Body of pancreas (tissue), 4 donors: ENCODE results near the gene ZNF831. TPM values are rescaled to one million over a fixed set of nuclear protein-coding genes. Genes with fewer than 3 reads are reported as not detected.

ENCODE experiments used
- ATAC-seq: fragments of 150-250 bp; one replicate; pipeline ENCODE4 v1.9.1; 2016
- DNase-seq, 4 donors: peaks; one replicate each; pipeline ENCODE4 v3.0.0-alpha.2; 2019
- H3K27ac ChIP-seq, 4 donors: fragments of 200-600 bp; sonication (generic); 1 replicate in 3 of 4; 2 replicates in 1 of 4; pipeline versions ENCODE4 v1.5.1 to v1.6.1; 2016 to 2019; ENCODE audit warnings: mild to moderate bottlenecking in 1 of 4, mixed read lengths in 1 of 4, moderate library complexity in 1 of 4
- H3K27me3 ChIP-seq, 2 donors: fragments of 200-600 bp; sonication (generic); one replicate each; pipeline ENCODE4 v1.6.0; 2016; ENCODE audit warnings: mild to moderate bottlenecking in 1 of 2
- H3K36me3 ChIP-seq, 2 donors: fragments of 200-600 bp; sonication (generic); replicated peaks in 1 of 2; 2 replicates each; pipeline ENCODE4 v1.5.1; 2016; ENCODE audit warnings: low read depth in 2 of 2; ENCODE audit not compliant: insufficient read depth in 1 of 2
- H3K4me1 ChIP-seq: fragments of 200-600 bp; sonication (generic); one replicate; pipeline ENCODE4 v1.6.0; 2016
- H3K4me3 ChIP-seq, 2 donors: fragments of 200-600 bp; sonication (generic); 1 replicate in 1 of 2; 2 replicates in 1 of 2; pipeline ENCODE4 v1.5.1; 2016 to 2019
- H3K9me3 ChIP-seq, 3 donors: fragments of 200-600 bp; sonication (generic); 1 replicate in 2 of 3; 2 replicates in 1 of 3; pipeline ENCODE4 v1.5.1; 2016
- POLR2A ChIP-seq, 3 donors: fragments of 450-650 bp; IDR thresholded peaks; one replicate each; pipeline ENCODE4 v1.6.1; 2016; ENCODE audit warnings: antibody characterized with exemption in 3 of 3, mild to moderate bottlenecking in 2 of 3
- WGBS, 2 donors: methylation state at CpG; one replicate each; pipeline ENCODE4 v1.1.5; 2017; 5-methylcytosine and 5-hydroxymethylcytosine counted together
- intact Hi-C: fragments of 100-400 bp; cut with DNase I; formaldehyde crosslinking; loops from one replicate; pipeline ENCODE4 v1.15.1; 2023
- total RNA-seq, 2 donors: library from RNA; depleted of rRNA; stranded (reverse); fragments of >200 nt; gene quantifications; one replicate each; pipeline ENCODE4 v1.1.0, GENCODE V29; 2016
- TF ChIP-seq, protein P1 (sequence below), 7 experiments: fragments of 450-650 bp in 4 of 7; fragments of 200-600 bp in 3 of 7; sonication (generic) in 3 of 7; IDR thresholded peaks; one replicate each; pipeline ENCODE4 v1.5.1; 2016 to 2019; ENCODE audit warnings: antibody characterized with exemption in 7 of 7

Gene ZNF831
- total RNA-seq, 2 donors from 2014 or later, result 0.66 to 1.6 TPM

DNA sequence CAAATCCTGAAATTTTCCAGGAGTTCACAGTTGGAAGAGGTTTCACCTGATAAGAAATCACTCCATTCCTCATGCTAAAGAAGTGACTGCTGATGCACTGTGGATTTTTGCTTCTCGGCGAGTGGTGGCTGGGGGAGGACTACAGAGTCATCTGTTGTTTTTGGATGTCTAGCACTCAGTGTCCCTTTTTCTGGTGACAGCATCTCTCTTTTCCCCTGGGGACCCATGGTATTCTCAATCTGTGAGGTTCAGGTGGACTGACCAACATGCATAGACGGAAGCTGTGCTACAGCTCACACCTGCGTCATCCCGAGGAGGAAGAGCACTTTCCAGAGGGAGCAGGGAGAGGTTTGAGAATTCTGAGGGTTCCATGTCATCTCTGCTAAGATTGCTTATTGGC lies 42.7 kb upstream of the ZNF831 start:
- H3K27me3 ChIP-seq, result no peaks in the 10 kb centered on the region
- H3K36me3 ChIP-seq, result no peaks in the 10 kb centered on the region
- no peak overlapping the region for H3K4me3 ChIP-seq
- no peak for ATAC-seq
- intact Hi-C loops, result no loop called here
- no peak for DNase-seq
- no peak overlapping the region for H3K27ac ChIP-seq
- peaks cover 2% of the 10 kb centered on the region for H3K4me1 ChIP-seq
- 78 to 86% methylated on average over 5 of the region's 5 CpGs for WGBS, 2 donors
- no peak for TF ChIP-seq POLR2A (IDR thresholded peaks at IDR 0.05)
- TF ChIP-seq, protein P1, sequence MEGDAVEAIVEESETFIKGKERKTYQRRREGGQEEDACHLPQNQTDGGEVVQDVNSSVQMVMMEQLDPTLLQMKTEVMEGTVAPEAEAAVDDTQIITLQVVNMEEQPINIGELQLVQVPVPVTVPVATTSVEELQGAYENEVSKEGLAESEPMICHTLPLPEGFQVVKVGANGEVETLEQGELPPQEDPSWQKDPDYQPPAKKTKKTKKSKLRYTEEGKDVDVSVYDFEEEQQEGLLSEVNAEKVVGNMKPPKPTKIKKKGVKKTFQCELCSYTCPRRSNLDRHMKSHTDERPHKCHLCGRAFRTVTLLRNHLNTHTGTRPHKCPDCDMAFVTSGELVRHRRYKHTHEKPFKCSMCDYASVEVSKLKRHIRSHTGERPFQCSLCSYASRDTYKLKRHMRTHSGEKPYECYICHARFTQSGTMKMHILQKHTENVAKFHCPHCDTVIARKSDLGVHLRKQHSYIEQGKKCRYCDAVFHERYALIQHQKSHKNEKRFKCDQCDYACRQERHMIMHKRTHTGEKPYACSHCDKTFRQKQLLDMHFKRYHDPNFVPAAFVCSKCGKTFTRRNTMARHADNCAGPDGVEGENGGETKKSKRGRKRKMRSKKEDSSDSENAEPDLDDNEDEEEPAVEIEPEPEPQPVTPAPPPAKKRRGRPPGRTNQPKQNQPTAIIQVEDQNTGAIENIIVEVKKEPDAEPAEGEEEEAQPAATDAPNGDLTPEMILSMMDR (IDR thresholded peaks at IDR 0.05), result no peak
- no peaks in the 10 kb centered on the region for H3K9me3 ChIP-seq

DNA sequence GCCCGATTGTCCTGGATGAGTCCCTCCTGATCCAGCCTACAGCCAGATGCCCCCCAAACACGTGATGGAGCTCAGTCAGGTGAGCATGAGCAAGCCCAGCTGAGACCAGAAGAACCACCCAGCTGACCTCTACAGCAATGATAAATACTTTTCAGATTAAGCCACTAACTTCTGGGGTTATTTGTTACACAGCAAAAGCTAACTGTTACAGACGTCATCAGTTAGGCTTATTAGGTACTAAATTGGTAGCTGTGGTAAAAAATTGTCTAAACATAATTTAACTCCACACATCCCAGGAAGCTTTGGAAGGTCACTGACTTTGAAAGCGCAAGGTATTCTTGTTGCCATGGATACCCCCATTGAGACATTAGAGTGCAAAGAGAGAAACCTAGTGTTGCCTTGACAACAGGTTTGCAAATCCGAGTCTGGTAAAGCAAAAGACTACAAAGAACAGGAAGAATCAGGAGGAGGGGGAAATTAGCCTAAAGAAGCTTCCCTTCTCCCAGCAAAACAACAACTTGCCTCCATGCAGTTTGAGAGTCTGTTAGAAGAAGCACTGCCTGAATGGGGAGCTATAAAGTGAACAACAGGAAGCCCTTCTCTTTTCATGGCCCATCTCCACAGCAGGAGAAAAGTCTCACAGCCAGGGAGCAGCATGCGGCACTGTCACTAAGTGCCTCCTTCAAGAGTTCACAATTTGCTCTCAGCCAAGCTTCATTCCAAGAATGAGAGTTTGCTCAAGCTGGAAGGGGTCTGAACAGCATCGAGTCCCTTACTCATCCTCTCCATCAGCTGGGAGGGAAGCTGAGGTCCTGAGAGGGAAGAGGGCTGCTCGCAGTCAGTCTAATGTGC lies 41.7 kb upstream of the ZNF831 start:
- intact Hi-C loops, result no loop called here
- TF ChIP-seq POLR2A (IDR thresholded peaks at IDR 0.05), result no peak
- TF ChIP-seq, protein P1 (IDR thresholded peaks at IDR 0.05), result no peak
- H3K27ac ChIP-seq, result no peak overlapping the region
- no peak overlapping the region for H3K4me3 ChIP-seq
- H3K36me3 ChIP-seq, result no peaks in the 10 kb centered on the region
- 52 to 53% methylated on average over 7 to 8 of the region's 8 CpGs for WGBS, 2 donors
- H3K4me1 ChIP-seq, result peaks cover 10% of the 10 kb centered on the region
- H3K27me3 ChIP-seq, result no peaks in the 10 kb centered on the region
- ATAC-seq (no peak), DNase-seq (no peak)
- H3K9me3 ChIP-seq, result no peaks in the 10 kb centered on the region

DNA sequence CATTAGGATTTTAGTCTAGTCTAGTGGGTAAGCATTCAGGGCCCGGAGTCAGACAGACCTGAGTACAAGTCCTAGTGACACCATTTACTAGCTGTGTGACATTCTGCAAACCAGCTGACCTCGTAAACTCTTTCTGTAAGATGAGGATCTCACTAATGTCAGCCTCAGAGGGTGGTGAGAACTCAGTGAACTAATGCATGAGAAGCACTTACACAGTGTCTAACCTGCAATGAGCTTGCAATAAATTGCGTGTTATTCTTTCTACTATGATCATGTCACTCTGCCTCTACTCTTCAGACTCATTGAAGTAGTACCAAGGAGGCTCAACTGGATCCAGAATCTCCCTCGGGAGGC lies 41.1 kb upstream of the ZNF831 start:
- H3K27ac ChIP-seq, result no peak overlapping the region
- 87% methylated on average over 3 to 4 of the region's 4 CpGs for WGBS, 2 donors
- H3K36me3 ChIP-seq, result no peaks in the 10 kb centered on the region
- H3K9me3 ChIP-seq, result no peaks in the 10 kb centered on the region
- DNase-seq (no peak), ATAC-seq (no peak)
- no peak overlapping the region for H3K4me3 ChIP-seq
- no peaks in the 10 kb centered on the region for H3K27me3 ChIP-seq
- peaks cover 10% of the 10 kb centered on the region for H3K4me1 ChIP-seq
- TF ChIP-seq, protein P1 (IDR thresholded peaks at IDR 0.05), result no peak
- TF ChIP-seq POLR2A (IDR thresholded peaks at IDR 0.05), result no peak
- intact Hi-C loops, result no loop called here

- H3K27ac ChIP-seq, result peak overlapping the region in 2 of 4 donors; percentile 8 to 22
- H3K4me1 ChIP-seq, result peaks cover 10% of the 10 kb centered on the region
- intact Hi-C loops, result no loop called here
- no peaks in the 10 kb centered on the region for H3K27me3 ChIP-seq
- no peak for DNase-seq
- TF ChIP-seq, protein P1 (IDR thresholded peaks at IDR 0.05), result no peak
- no peak for TF ChIP-seq POLR2A (IDR thresholded peaks at IDR 0.05)
- no peak for ATAC-seq
- H3K36me3 ChIP-seq, result no peaks in the 10 kb centered on the region
- WGBS, 2 donors, result 71 to 74% methylated on average over 15 of the region's 15 CpGs
- H3K9me3 ChIP-seq, result no peaks in the 10 kb centered on the region
- H3K4me3 ChIP-seq, result no peak overlapping the region
Observed at GRCh38 chr20:59123011-59123677, 40.5 kb upstream of the ZNF831 start.
